H4 (cell line): ENCODE measurements around the gene ARSI. TPM values are rescaled to one million over a fixed set of nuclear protein-coding genes. Genes with fewer than 3 reads are reported as not detected.

Source experiments
- DNase-seq: peaks from one replicate; pipeline ENCODE4 v3.0.0-alpha.2; 2015; ENCODE audit warnings: low spot score
- total RNA-seq: library from RNA; depleted of rRNA; stranded (reverse); fragments of >200 nt; shearing (Covaris generic); gene quantifications from 2 replicates; pipeline ENCODE4 v1.2.3, GENCODE V29; 2014; rRNA removed

Gene ARSI
- total RNA-seq = 0.23 TPM in 1 of 2 replicates, not detected in the other

GRCh38 chr5:150302301-150303069, at the start of gene ARSI:
Gene ARSI (minus strand): TSS chr5:150302905. CDS start chr5:150302373, 532 bp downstream.
- no peak for DNase-seq

GRCh38 chr5:150350524-150351344, 48.0 kb upstream of the ARSI start:
- peak; percentile 76 for DNase-seq

- no peak for DNase-seq
Observed at GRCh38 chr5:150349681-150350275, 47.1 kb upstream of the ARSI start.

GRCh38 chr5:150347451-150347850, 44.7 kb upstream of the ARSI start:
- DNase-seq = no peak

- DNase-seq = no peak
Observed at GRCh38 chr5:150347003-150347402, 44.3 kb upstream of the ARSI start.

GRCh38 chr5:150346592-150346991, 43.9 kb upstream of the ARSI start:
- no peak for DNase-seq

- DNase-seq = no peak
Observed at GRCh38 chr5:150345716-150346115, 43.0 kb upstream of the ARSI start.

GRCh38 chr5:150343994-150344631, 41.4 kb upstream of the ARSI start:
- DNase-seq = no peak

- DNase-seq = peak; percentile 51
Observed at GRCh38 chr5:150342583-150342982, 39.9 kb upstream of the ARSI start.

- no peak for DNase-seq
Observed at GRCh38 chr5:150341989-150342388, 39.3 kb upstream of the ARSI start.

GRCh38 chr5:150341331-150341730, 38.6 kb upstream of the ARSI start:
- DNase-seq = no peak

- no peak for DNase-seq
Observed at GRCh38 chr5:150340614-150341255, 38.0 kb upstream of the ARSI start.

GRCh38 chr5:150339841-150340240, 37.1 kb upstream of the ARSI start:
- no peak for DNase-seq

- DNase-seq = no peak
Observed at GRCh38 chr5:150339165-150339564, 36.5 kb upstream of the ARSI start.

GRCh38 chr5:150338546-150338945, 35.8 kb upstream of the ARSI start:
- no peak for DNase-seq

- DNase-seq = no peak
Observed at GRCh38 chr5:150335778-150336177, 33.1 kb upstream of the ARSI start.

- no peak for DNase-seq
Observed at GRCh38 chr5:150333400-150333799, 30.7 kb upstream of the ARSI start.

- no peak for DNase-seq
Observed at GRCh38 chr5:150329881-150330876, 27.5 kb upstream of the ARSI start.

GRCh38 chr5:150329038-150329437, 26.3 kb upstream of the ARSI start:
- no peak for DNase-seq

GRCh38 chr5:150328515-150328914, 25.8 kb upstream of the ARSI start:
- DNase-seq = no peak
